ENCODE data around the gene GANAB.

DNA sequence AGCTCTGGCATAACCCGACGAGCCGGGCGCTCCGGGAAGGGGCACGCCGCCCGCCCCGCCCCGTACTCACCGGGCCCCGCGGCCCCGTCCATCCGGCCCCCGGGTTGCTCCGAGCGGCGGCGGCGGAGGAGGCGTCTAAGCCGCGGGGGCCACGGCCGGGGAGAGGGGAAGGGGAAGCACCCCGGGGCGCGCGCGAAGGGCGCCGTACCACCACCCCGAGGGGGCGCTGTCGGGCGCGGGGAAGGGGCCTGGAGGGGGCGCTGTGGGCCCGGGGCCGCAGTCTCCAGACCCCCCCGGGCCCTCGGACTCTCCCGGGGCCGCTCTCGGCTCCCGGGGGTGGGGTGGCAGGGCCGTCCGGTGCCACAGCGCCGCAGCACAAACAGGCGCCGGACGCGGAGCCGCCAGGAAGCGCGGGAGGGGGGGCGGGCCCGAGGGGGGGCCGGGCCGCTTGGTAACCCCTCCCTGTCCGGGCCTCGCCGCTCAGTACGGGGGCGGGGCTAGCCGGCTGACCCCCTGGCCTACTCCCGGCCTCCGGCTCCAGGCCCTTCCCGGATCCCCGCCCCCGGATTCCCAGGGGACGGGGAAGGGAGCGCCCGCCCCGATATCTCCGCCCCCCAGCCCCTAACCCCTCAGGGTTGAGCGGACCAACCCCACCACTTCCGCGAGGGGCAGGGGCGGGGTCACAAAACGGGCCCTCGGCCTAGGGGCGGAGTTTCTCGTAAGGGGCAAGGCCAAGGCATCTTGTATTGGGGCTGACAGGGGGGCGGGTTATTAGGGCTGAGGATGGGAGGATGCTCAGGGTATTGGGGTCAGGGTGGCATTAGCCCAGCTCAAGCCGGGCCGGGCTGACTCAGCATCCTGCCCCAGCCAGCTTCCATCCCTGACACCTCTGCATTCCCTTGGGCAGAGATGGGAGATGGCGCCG is 33.8 kb downstream of the GANAB start, which contains the start of the genes EML3 and ROM1:
- no peak for TF ChIP-seq GATA2 (IDR thresholded peaks at IDR 0.05; ENCODE audit: low read depth, low read length)
- no peak for TF ChIP-seq GATA3 (IDR thresholded peaks at IDR 0.05; ENCODE audit: low read depth, low read length)

Measured in SH-SY5Y (cell line).